OCI-LY3 (cell line): Measurements from ENCODE around the gene DUSP5.
A peak's percentile ranks its signal among the peaks of the same experiment; 100 is the strongest.

Source experiments
- H2AFZ ChIP-seq: fragments of 200-600, 300-600 bp; shearing (Covaris generic); 2 replicates; pipeline ENCODE4 v1.6.0; 2014; ENCODE audit warnings: antibody characterized with exemption, low read depth, low read length
- H3K27ac ChIP-seq: fragments of 200-600, 300-600 bp; sonication (generic); 2 replicates; pipeline ENCODE4 v1.5.1; 2014; ENCODE audit warnings: mild to moderate bottlenecking, low read length, moderate library complexity, mixed read lengths
- H3K27me3 ChIP-seq: fragments of 200-600, 300-600 bp; sonication (generic); 2 replicates; pipeline ENCODE4 v1.6.1; 2014; ENCODE audit warnings: low read depth, low read length, mixed read lengths
- H3K36me3 ChIP-seq: fragments of 200-600, 300-600 bp; sonication (generic); replicated peaks from 2 replicates; pipeline ENCODE3; 2014; ENCODE audit warnings: low read depth, low read length, mixed read lengths
- H3K4me1 ChIP-seq: fragments of 300-600, 200-600 bp; sonication (generic); 2 replicates; pipeline ENCODE4 v1.6.1; 2014; ENCODE audit warnings: low read length, mixed read lengths
- H3K4me2 ChIP-seq: fragments of 200-600, 300-600 bp; sonication (generic); 2 replicates; pipeline ENCODE4 v1.6.1; 2014; ENCODE audit warnings: low read length, mixed read lengths
- H3K4me3 ChIP-seq: fragments of 300-600, 200-600 bp; sonication (generic); 2 replicates; pipeline ENCODE4 v1.5.1; 2014; ENCODE audit warnings: antibody characterized with exemption, mild to moderate bottlenecking, low read length, moderate library complexity
- H3K79me2 ChIP-seq: fragments of 300-600, 200-600 bp; shearing (Covaris generic); 2 replicates; pipeline ENCODE4 v1.6.1; 2014; ENCODE audit warnings: mild to moderate bottlenecking, low read length, mixed read lengths
- H3K9ac ChIP-seq: fragments of 300-600, 200-600 bp; shearing (Covaris generic); 2 replicates; pipeline ENCODE4 v1.6.0; 2014; ENCODE audit warnings: mild to moderate bottlenecking, low read length, moderate library complexity
- H3K9me3 ChIP-seq: fragments of 200-600, 300-600 bp; shearing (Covaris generic); 2 replicates; pipeline ENCODE4 v1.6.1; 2014; ENCODE audit warnings: low read length, mixed read lengths; ENCODE audit not compliant: insufficient read depth
- H4K20me1 ChIP-seq: fragments of 200-600, 300-600 bp; sonication (generic); 2 replicates; pipeline ENCODE4 v1.6.1; 2016; ENCODE audit warnings: low read length, mixed read lengths; ENCODE audit not compliant: insufficient read depth
- CTCF ChIP-seq: fragments of 200-600, 300-600 bp; sonication (generic); IDR thresholded peaks from 2 replicates; pipeline ENCODE4 v1.5.1; 2014; ENCODE audit warnings: antibody characterized with exemption, low read length, low read depth
- EZH2phosphoT487 ChIP-seq: fragments of 200-600 bp; shearing (Covaris generic); IDR thresholded peaks from 2 replicates; pipeline ENCODE4 v1.6.1; 2018; ENCODE audit warnings: antibody characterized with exemption, mixed run types, low read depth

DUSP5 gene

GRCh38 chr10:110495731-110496552, 1.8 kb upstream of the DUSP5 start:
- Histone ChIP-seq H2AFZ (no peak overlapping the region), H3K27ac (no peak overlapping the region), H3K9me3 (no peaks in the 10 kb centered on the region), H3K79me2 (peaks cover 24% of the 10 kb centered on the region), H3K27me3 (peaks cover 21% of the 10 kb centered on the region; the same call in 1 of the 2 replicates), H3K4me3 (peak overlapping the region; percentile 97), H3K4me1 (peaks cover 41% of the 10 kb centered on the region), H3K4me2 (peak overlapping the region; percentile 98), H4K20me1 (peaks cover 18% of the 10 kb centered on the region), H3K36me3 (no peaks in the 10 kb centered on the region), H3K9ac (no peak overlapping the region)
- TF ChIP-seq EZH2phosphoT487 (no peak), CTCF (no peak)

DNA sequence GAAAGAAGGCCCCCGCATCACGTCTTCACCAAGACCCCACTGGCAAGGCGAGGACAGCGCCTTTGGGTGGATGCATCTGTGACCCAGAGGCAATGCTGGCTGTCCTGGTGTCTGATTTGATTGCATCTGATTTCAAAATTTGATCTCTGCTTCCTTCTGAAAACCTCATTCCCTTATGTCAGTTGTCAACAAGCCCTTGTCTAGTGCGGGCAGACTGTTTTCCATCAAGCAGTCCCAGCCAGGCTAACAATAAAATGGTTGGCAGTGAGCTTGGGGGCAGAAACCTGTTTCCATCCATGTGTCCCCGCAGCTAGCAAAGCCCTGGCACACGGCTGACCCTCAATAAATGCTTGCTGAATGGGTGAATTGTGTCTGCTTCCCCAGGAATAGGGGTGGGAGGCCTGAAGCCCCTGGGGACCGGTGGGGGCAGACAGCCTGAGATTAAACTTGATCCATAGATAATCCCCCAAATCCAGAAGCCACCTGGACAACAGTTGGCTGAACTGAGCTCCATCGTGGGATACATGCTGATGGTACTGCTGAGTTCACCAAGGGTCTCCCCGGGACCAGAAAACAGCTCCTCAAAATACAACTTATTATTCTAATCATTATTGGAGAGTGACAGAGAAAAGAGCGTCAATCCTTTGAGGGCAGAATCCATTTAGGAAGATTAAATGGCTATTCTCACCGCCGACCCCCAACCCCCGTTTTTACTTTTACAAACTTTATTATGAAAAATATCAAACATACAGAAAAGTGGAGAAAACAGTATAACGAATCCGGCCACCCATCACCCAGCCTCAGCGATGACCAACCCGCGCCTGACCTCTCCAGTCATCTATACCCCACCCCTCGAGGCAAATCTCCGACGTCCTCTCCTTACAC, 912 bp upstream of the DUSP5 start:
- Histone ChIP-seq H3K27me3 (peaks cover 23% of the 10 kb centered on the region; the same call in 1 of the 2 replicates), H3K9me3 (no peaks in the 10 kb centered on the region), H4K20me1 (peaks cover 25% of the 10 kb centered on the region), H3K79me2 (peaks cover 32% of the 10 kb centered on the region), H3K36me3 (no peaks in the 10 kb centered on the region), H2AFZ (no peak overlapping the region), H3K4me1 (peaks cover 49% of the 10 kb centered on the region), H3K9ac (peak overlapping the region; percentile 89), H3K4me2 (peak overlapping the region; percentile 98), H3K4me3 (peak overlapping the region; percentile 97), H3K27ac (peak overlapping the region; percentile 44)
- TF ChIP-seq CTCF, result no peak
- no peak for TF ChIP-seq EZH2phosphoT487

- Histone ChIP-seq H3K36me3 (peaks cover 2% of the 10 kb centered on the region), H3K9me3 (no peaks in the 10 kb centered on the region), H3K4me2 (peak overlapping the region; percentile 97), H3K9ac (peak overlapping the region; percentile 60), H3K27ac (no peak overlapping the region), H3K4me3 (peak overlapping the region; percentile 97), H4K20me1 (peaks cover 35% of the 10 kb centered on the region), H2AFZ (no peak overlapping the region), H3K4me1 (peaks cover 53% of the 10 kb centered on the region), H3K79me2 (peaks cover 42% of the 10 kb centered on the region), H3K27me3 (peaks cover 23% of the 10 kb centered on the region; the same call in 1 of the 2 replicates)
- no peak for TF ChIP-seq EZH2phosphoT487
- TF ChIP-seq CTCF, result no peak
Measured at GRCh38 chr10:110498087-110498981, 627 bp downstream of the DUSP5 start.
